Embryonic facial prominence (tissue), 1 donor: ENCODE results near the gene AP1B1.
"Not testable (repeated sequence)": the region's sequence is repeated elsewhere in the genome, so short reads cannot be mapped to it uniquely, and the experiment has no call there.

ENCODE experiments used
- DNase-seq: peaks from one replicate; pipeline ENCODE4 v3.0.0-alpha.2; 2016; ENCODE audit errors: extremely low spot score

AP1B1 gene

GRCh38 chr22:29351042-29351441, 37.3 kb downstream of the AP1B1 start:
- no peak for DNase-seq

- DNase-seq, result no peak
Observed at GRCh38 chr22:29348956-29349355, 39.4 kb downstream of the AP1B1 start.

DNA sequence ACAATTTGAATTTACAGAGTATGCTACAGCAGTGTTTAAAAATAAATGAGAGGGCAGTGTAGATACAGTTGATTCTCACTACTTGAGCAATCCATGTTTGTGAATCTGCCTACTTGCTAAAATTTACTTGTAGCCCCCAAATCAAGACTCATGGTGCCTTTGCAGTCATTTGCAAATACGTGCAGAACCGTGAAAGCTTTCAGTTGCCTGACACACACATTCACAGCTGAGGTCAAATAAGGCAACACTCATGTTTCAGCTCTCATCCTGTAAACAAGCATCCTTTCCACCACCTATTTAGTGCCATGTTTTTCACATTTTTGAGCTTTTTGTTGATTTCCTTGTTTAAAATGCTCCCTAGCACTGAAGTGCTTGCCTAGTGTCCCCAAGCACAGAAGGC, 40.3 kb downstream of the AP1B1 start:
- no peak for DNase-seq

GRCh38 chr22:29346659-29347058, 41.7 kb downstream of the AP1B1 start:
- DNase-seq, result no peak

DNA sequence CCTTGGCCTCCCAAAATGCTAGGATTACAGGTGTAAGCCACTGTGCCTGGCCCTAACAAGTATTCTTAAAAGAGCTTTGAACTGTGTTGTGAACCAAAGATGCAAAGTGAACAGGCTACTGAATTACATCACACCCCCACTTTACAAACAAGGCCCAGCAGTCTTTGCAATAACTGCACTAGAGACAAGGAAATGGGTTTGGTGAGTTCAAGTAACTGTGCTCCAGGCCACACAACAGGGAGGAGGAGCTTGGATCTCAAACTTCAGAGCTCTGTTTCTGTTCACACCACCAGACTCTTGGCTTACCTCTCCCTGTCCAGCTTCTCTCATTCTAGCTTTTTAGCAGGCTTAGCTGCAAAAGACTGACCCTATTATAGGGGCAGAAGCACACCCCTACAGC, 42.4 kb downstream of the AP1B1 start:
- no peak for DNase-seq

GRCh38 chr22:29344889-29345288, 43.5 kb downstream of the AP1B1 start:
- DNase-seq, result not testable (repeated sequence)

DNA sequence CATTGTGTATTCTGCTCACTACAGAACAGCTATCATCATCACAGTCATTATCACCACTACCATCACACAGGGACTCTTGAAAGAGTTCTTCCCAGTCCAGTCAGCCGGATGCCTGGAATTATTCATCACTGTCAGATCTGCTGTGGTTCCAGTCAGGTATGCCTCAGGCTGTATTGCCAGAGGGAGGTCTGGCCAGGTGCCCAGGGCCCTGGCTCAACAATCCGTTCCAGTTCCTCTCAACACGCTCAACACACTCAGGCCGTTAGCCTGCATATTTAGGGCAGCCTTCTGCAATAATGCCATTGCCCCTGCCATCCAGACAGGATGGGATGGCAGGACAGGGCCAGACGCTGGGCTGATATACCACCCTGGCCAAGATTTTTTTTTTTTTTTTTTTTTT, 44.2 kb downstream of the AP1B1 start:
- DNase-seq, result no peak

- peak; percentile 29 for DNase-seq
Observed at GRCh38 chr22:29343313-29343805, 45.0 kb downstream of the AP1B1 start.

GRCh38 chr22:29342577-29343312, 45.6 kb downstream of the AP1B1 start:
- DNase-seq, result no peak

- no peak for DNase-seq
Observed at GRCh38 chr22:29342177-29342576, 46.2 kb downstream of the AP1B1 start.

DNA sequence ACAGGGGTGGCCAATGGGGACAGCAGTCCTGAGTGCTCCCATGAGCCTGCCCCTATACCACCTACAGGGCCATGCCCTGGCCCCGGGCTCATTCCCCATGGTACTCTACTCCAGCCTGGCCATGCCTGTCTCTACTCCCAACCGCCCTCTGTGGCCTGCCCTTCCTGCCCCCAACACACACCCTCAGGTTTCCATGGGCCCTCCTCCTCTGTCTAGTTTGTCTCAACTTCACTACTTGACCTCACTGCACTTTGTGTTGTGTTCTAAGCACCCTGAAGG, 46.6 kb downstream of the AP1B1 start:
- DNase-seq, result no peak

- DNase-seq, result no peak
Observed at GRCh38 chr22:29341056-29341848, 47.1 kb downstream of the AP1B1 start.

DNA sequence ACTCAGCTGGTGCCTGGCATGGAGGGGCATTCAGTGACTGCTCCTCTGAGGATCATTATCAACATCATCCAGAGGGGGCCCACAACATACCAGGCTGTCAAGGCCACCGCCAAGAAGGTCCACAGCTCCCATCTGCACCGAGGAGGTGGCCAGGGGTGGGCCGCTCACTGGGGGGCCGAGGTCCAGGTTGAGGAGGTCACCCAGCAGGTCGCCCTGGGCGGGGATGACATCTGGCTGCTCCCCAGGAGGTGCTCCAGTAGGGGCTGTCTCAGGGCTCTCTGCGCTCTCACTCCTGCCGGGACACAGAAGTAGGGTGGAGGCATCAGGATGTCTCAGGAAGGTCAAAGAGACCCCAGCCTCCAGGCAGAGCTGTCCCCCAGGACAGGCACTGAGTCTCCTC, 47.8 kb downstream of the AP1B1 start:
- no peak for DNase-seq

GRCh38 chr22:29339381-29340235, 48.8 kb downstream of the AP1B1 start:
- no peak for DNase-seq

- no peak for DNase-seq
Observed at GRCh38 chr22:29338398-29338797, 50.0 kb downstream of the AP1B1 start.

GRCh38 chr22:29337631-29338284, 50.6 kb downstream of the AP1B1 start:
- no peak for DNase-seq

GRCh38 chr22:29336751-29337490, 51.4 kb downstream of the AP1B1 start:
- DNase-seq, result no peak

DNA sequence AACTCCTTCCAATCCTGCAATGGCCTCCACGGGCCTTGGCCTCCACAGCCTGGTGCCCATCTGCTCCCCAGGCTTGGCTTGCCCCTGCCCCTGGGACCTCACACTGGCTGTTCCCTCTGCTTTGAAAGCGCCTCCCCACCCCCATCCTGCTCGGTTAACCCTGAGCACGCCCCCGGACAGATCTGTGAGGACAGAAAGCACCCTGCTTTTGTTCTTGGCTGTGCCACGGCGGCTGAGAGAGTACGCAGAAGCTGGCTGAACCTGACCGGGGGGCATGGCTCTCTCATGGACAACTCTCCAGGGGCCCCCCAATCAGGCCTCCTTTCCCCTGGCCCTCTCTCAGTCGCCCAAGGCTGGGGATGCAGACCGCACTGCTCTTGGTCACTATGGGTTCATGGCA, 52.7 kb downstream of the AP1B1 start:
- no peak for DNase-seq

- no peak for DNase-seq
Observed at GRCh38 chr22:29334696-29335344, 53.5 kb downstream of the AP1B1 start.

GRCh38 chr22:29334148-29334547, 54.2 kb downstream of the AP1B1 start:
- no peak for DNase-seq
